Astrocyte of the spinal cord (primary cell): Measurements from ENCODE around the gene ANGPT4.

ENCODE experiments used
- DNase-seq: peaks from one replicate; pipeline ENCODE4 v3.0.0; 2011; ENCODE audit warnings: low read depth, low spot score
- H3K4me3 ChIP-seq: 2 replicates; pipeline ENCODE4 v1.5.1; 2011; ENCODE audit warnings: low read depth, mild to moderate bottlenecking, low read length, moderate library complexity
- CTCF ChIP-seq: IDR thresholded peaks from 2 replicates; pipeline ENCODE4 v1.5.1; 2012; ENCODE audit warnings: low read depth, mild to moderate bottlenecking, low read length, inconsistent platforms
- in situ Hi-C: cut with HindIII; loops from 2 replicates; pipeline ENCODE4 v1.10.0; 2017; ENCODE audit warnings: low sequenced_read_pairs

Gene ANGPT4

DNA sequence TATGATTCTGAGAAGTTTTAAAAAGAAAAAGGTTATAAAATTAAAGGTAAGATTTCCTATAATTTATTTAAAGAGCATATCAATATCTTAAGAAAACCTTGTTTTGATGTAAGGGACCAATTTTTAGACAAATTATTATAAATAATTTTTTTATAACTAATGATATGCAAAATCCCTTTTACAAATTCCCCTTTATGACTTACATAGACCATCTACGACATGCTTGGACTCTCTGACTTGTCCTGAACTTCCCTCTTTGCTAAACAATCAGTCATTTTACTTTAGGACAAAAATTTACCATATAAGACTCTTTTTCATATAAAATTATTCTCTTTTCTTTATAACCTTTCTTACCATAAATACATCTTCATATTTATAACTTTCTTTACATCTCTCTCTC, 15.3 kb upstream of the ANGPT4 start:
- DNase-seq: no peak
- TF ChIP-seq CTCF: no peak

GRCh38 chr20:926670-927069, 10.5 kb upstream of the ANGPT4 start:
- DNase-seq: no peak
- in situ Hi-C loops: no loop called here
- no peak overlapping the region for H3K4me3 ChIP-seq
- TF ChIP-seq CTCF: no peak

More for the DNA sequence above, 15.3 kb upstream of the ANGPT4 start:
- no peak overlapping the region for H3K4me3 ChIP-seq
- in situ Hi-C loops: no loop called here

DNA sequence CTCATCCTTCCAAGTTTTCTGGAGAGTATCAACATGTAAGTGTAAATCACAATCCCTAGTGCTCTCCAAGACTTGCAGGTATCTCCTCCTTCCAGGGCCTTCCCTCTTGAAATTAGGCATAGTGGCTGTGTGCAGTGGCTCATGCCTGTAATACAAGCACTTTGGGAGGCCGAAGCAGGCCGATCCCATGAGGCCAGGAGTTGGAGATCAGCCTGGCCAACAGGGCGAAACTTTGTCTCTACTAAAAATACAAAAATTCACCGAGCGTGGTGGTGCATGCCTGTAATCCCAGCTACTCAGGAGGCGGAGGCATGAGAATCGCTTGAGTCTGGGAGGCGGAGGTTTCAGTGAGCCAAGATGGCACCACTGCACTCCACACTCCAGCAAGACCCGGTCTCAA, 9.4 kb upstream of the ANGPT4 start:
- no peak for TF ChIP-seq CTCF
- in situ Hi-C loops: no loop called here
- no peak overlapping the region for H3K4me3 ChIP-seq
- DNase-seq: no peak

GRCh38 chr20:924639-925038, 8.5 kb upstream of the ANGPT4 start:
- no peak for DNase-seq
- in situ Hi-C loops: no loop called here
- TF ChIP-seq CTCF: no peak
- no peak overlapping the region for H3K4me3 ChIP-seq

DNA sequence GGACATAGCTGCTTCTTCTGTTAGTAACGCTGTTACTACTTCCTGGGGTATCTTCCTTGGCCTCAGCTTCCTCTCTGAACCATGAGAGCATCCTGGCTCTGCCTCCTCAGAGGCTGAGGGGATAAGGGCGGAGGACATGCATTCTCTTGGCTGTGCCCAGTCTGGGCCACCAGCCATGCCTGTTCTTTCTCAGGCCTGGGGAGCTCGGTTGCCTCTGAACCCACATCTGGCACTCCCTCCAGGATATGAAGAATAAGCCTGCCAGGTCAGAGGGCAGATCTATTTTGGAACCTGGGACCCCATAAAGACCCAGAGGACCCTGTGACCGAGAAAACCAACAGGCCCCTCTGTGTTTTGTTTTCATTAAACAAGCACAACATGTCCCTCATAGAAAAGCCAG, 6.6 kb upstream of the ANGPT4 start:
- H3K4me3 ChIP-seq: no peak overlapping the region
- no peak for DNase-seq
- no peak for TF ChIP-seq CTCF
- in situ Hi-C loops: no loop called here

- H3K4me3 ChIP-seq: no peak overlapping the region
- in situ Hi-C loops: no loop called here
- no peak for TF ChIP-seq CTCF
- DNase-seq: no peak
These were observed 4.9 kb upstream of the ANGPT4 start for GRCh38 chr20:921068-921467.

DNA sequence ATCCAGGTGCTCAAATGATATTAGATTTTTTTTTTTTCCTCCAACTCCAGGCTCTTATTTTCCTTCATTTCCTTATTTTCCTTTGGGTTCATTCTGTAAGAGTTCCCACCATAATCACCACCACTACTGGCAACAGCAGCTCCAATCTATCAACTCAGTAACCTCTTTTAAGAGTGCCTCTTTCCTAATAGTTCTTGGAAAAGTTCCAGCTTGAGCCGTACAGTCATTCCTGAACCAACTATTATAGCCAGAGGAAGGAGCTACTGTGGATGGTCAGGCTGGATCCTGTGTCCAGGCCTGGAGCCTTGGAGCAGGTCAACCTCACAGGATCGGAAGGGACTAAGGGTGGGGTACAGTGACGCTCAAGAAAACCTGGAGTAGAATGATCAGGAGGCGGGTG, 4.2 kb upstream of the ANGPT4 start:
- no peak overlapping the region for H3K4me3 ChIP-seq
- no peak for TF ChIP-seq CTCF
- in situ Hi-C loops: no loop called here
- no peak for DNase-seq
